ENCODE measurements around the gene FBXL17.

The FBXL17 gene

GRCh38 chr5:107955321-107955720, 426.6 kb downstream of the FBXL17 start:
- no peak for DNase-seq (ENCODE audit: low read depth in 3 of 3)

- no peak for DNase-seq (ENCODE audit: low read depth in 3 of 3)
Measured at GRCh38 chr5:107954254-107954653, 427.6 kb downstream of the FBXL17 start.

- DNase-seq (ENCODE audit: low read depth in 3 of 3), result no peak
Measured at GRCh38 chr5:107952450-107952849, 429.4 kb downstream of the FBXL17 start.

- DNase-seq (ENCODE audit: low read depth in 3 of 3), result no peak
Measured at GRCh38 chr5:107951309-107951708, 430.6 kb downstream of the FBXL17 start.

GRCh38 chr5:107950776-107951175, 431.1 kb downstream of the FBXL17 start:
- no peak for DNase-seq (ENCODE audit: low read depth in 3 of 3)

GRCh38 chr5:107949688-107950341, 432.1 kb downstream of the FBXL17 start:
- DNase-seq (ENCODE audit: low read depth in 3 of 3), result no peak

GRCh38 chr5:107948377-107948776, 433.5 kb downstream of the FBXL17 start:
- DNase-seq (ENCODE audit: low read depth in 3 of 3), result no peak

GRCh38 chr5:107945061-107945460, 436.8 kb downstream of the FBXL17 start:
- no peak for DNase-seq (ENCODE audit: low read depth in 3 of 3)

GRCh38 chr5:107943923-107944322, 438.0 kb downstream of the FBXL17 start:
- no peak for DNase-seq (ENCODE audit: low read depth in 3 of 3)

- no peak for DNase-seq (ENCODE audit: low read depth in 3 of 3)
Measured at GRCh38 chr5:107941036-107941435, 440.9 kb downstream of the FBXL17 start.

GRCh38 chr5:107937651-107938355, 444.1 kb downstream of the FBXL17 start:
- no peak for DNase-seq (ENCODE audit: low read depth in 3 of 3)

GRCh38 chr5:107937204-107937603, 444.7 kb downstream of the FBXL17 start:
- no peak for DNase-seq (ENCODE audit: low read depth in 3 of 3)

- no peak for DNase-seq (ENCODE audit: low read depth in 3 of 3)
Measured at GRCh38 chr5:107936515-107936914, 445.4 kb downstream of the FBXL17 start.

GRCh38 chr5:107935645-107936044, 446.3 kb downstream of the FBXL17 start:
- no peak for DNase-seq (ENCODE audit: low read depth in 3 of 3)

- DNase-seq (ENCODE audit: low read depth in 3 of 3), result no peak
Measured at GRCh38 chr5:107933326-107933725, 448.6 kb downstream of the FBXL17 start.

- DNase-seq (ENCODE audit: low read depth in 3 of 3), result no peak
Measured at GRCh38 chr5:107930891-107931290, 451.0 kb downstream of the FBXL17 start.

GRCh38 chr5:107930092-107930491, 451.8 kb downstream of the FBXL17 start:
- DNase-seq (ENCODE audit: low read depth in 3 of 3), result no peak

- no peak for DNase-seq (ENCODE audit: low read depth in 3 of 3)
Measured at GRCh38 chr5:107929080-107929479, 452.8 kb downstream of the FBXL17 start.

- DNase-seq (ENCODE audit: low read depth in 3 of 3), result no peak
Measured at GRCh38 chr5:107926121-107926520, 455.8 kb downstream of the FBXL17 start.

- DNase-seq (ENCODE audit: low read depth in 3 of 3), result no peak
Measured at GRCh38 chr5:107925200-107925599, 456.7 kb downstream of the FBXL17 start.

- DNase-seq (ENCODE audit: low read depth in 3 of 3), result no peak
Measured at GRCh38 chr5:107919969-107920368, 461.9 kb downstream of the FBXL17 start.

- DNase-seq (ENCODE audit: low read depth in 3 of 3), result no peak
Measured at GRCh38 chr5:107919361-107919760, 462.5 kb downstream of the FBXL17 start.

- DNase-seq (ENCODE audit: low read depth in 3 of 3), result no peak
Measured at GRCh38 chr5:107917983-107918382, 463.9 kb downstream of the FBXL17 start.

Data from stimulated activated CD4-positive, alpha-beta T cell treated with anti-CD3 and anti-CD28 coated beads, TNF-alpha, amount 100 ng/mL, for 4 hours (primary cell).